GOT3 (cell line): ENCODE data around the gene PPFIBP2.

Experiments used
- DNase-seq: peaks from one replicate; lab custom pipeline; 2025; ENCODE audit warnings: mixed read lengths; lab: John Stamatoyannopoulos, UW

Gene PPFIBP2

DNA sequence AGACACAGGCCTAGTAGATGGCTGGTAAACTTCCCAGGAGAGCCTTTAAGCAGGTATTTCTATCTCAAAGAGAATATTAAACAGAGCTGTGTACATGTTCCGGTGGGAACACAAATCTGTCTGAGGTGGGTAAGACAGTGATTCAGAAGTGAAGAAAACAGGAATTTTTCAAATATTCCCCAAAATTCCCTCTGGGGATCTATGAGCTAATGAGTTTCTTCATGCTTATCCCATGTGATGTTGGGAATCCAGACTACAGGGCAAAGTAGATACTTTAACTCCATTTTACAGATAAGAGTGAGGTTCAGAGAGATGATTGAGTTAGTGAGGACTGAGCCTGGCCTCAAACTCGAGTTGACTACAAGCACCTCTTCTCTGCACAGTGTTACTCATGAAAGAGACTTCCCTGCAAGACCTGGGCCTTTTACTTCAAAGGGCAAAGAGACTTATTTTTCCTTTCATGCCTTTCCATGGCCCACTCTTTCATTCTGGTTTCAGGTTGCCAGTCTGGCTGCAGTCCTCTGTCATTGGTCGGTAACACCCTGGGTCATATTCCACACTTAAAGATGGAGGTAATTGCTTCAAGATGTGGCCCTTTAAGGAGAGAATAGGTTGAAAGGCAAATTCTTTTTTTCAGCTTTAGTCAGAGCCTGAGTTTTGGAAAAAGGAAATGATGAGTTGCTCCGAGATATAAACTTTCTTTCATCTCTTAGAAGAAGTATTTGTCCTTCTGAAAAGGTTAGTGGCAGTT is 89.4 kb downstream of the PPFIBP2 start:
- no peak for DNase-seq

DNA sequence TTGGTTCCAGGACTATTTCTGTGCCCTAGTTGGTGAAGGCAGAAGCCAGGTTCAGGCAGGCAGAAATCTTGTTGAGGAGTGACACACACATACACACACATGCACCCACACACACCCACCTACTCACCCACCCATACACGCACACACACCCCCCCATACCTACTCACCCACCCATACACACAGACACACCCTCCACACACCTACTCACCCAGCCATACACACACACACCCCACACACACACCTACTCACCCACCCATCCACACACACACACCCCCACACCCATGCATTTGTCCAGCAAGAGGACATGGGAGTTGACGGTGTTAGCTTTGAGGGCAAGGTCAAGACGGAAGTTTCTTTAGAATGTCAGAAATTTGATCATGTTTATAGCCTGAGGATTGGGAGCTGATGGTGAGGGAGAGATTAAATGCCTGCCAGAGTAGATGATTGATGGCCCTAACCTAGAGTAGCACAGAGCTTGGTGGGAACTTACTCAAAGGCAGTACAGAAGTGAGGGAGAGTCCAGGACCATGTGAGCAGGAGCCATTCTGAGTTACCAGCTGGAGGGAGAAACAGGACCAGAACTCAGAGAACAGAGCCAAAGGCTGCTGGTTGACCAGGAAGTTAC is 90.6 kb downstream of the PPFIBP2 start:
- no peak for DNase-seq

DNA sequence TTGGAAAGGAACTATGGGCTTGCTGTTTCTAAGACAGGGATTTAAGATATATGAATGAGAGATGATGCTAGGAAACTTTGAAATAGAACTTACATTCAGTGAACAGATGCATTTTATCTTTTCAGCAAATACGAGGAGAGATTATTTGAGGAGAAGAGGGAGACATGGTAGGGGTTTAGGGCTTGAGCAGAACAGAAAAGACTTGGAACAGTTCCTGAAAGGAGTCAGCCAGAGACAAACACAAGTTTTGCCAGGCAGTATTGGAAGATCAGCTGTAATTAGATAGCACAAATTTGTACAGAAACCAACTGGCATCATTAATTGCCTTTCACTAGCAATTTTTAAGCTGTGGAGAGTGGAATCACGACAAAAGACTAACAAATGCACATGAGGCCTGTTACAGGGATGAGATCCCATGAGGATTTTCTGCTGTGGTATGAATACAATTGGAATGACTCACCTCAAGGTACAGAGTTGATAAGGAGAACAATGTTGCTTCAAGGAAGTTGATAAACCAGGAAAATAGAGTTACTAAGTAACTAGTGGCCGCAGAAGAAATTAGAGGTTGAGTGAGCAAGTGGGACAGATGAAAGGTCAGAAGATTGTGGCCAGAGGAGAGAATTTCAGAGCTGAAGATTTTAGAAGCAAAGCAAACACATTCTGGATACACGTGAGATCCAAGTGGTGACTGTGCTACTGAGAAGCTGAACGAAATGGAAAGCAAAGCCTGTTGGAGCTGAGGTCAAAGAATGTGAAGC is 91.6 kb downstream of the PPFIBP2 start:
- no peak for DNase-seq

DNA sequence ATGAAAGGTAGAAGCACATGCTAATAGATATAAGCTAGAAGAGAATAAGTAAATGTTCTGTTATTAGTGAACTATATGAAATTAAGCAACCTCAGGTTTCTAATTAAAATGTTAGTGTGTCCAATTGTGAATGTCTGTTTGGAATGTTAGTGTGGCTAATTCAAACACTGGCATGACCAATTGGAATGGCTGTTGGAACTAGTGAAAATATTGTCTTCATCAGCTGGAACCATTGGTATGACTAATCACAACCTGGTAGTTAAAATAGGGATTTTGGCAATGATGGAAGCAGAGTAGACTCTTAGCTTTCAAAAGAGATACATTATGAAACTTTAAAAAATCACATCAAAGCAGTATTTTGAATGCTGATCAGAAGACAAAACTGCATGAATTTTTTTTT is 92.7 kb downstream of the PPFIBP2 start:
- DNase-seq, result no peak

DNA sequence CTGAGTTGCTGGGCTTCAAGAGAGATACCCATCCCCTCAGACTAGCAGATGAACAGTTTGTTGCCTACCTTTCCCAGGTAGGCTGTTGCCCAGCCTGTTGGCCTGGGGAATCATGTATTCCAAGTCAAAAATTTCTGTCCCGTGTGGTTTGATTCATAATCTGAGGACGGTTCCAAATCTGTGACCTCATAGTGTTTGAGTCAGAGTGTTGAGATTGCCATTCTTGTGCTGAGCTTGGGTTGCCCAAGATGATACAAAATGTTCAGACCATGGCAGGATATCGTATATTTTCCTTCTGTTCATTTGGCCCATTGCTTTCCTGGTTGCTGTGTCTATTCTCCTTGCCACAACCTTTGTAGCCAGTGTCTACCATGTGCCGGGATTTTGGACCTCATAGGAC is 95.2 kb downstream of the PPFIBP2 start:
- DNase-seq, result no peak

DNA sequence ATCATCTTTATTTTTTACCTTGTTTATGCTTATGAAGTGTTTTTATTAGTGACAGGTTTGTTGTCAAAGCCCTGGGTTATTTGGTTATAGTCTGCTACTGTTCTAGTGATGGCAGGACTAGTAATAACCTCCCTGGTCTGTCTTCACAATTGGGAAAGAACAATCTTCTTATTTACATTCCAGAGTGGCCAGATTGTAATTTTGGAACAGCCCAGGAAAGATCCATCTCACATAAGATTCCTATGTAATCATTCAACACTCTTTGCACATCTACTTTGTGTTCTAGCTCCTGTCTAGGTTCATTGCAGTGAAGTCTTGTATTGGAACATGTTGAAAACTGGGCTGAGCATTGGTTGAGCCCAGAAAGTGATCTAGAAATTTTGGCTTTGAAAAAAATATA is 95.7 kb downstream of the PPFIBP2 start:
- no peak for DNase-seq

DNA sequence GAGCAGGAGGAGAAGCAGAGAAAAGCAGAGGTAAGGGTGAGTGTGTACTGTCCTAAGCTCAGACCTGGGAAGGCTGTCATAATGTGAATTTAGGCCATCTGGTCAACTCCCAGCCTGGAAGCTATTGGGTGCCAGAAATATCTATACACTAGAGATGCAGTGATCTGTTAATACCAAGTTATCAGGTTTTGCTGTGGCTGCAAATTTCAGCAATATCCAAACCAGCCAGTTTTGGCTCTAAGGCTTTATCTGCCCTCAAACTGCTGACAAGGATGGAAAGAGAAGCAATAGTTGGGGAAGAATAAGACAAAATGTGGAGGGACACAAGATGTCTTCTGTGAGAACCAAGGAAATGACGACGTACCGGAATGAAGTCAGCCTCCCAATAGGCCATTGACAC is 96.6 kb downstream of the PPFIBP2 start:
- no peak for DNase-seq

DNA sequence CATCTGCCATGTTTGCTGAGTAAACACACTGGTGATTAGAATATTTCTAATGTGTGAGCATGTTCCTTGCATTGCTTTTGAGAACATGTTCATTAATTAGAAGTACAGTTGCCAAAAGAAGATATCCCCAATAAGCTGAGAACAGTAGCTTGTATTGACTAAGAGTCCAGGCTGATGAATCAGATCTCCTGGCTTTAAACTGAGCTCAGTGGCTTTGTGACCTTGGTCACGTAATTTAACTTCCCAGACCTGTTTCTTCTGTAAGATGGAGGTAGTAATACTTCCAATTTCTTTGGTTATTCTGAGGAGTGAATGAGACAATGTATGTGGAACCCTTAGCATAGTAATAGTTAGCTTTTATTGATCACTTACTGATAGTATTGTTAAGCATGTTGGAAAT is 97.6 kb downstream of the PPFIBP2 start:
- no peak for DNase-seq

DNA sequence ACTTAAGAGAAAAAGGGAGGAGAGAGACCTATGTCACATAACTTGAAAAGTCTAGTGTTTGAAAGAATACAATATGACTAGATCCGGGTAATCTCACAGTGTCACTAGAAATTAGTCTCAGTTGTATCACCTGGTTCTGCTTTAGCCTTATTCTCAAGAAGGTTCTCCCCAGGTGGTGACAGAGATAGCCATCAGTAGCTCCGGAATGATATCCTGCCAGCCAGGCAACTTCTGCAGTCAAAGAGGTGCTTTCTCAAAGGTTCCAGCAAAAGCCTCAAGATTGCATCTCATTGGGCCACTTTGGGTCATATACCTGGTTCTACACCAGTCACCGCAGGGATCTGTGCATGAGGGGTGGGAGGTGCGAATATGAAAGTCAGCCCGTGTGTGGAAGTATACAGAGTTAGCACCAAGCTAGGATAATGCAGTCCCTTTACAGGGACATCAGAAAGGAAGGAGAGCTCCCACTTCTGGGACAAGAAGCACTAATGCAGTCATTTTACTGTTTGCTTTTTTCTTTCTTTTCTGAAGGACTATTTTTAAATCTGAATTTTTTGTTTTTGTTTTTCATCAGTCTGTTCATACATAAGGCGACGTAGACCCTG is 98.4 kb downstream of the PPFIBP2 start:
- no peak for DNase-seq

DNA sequence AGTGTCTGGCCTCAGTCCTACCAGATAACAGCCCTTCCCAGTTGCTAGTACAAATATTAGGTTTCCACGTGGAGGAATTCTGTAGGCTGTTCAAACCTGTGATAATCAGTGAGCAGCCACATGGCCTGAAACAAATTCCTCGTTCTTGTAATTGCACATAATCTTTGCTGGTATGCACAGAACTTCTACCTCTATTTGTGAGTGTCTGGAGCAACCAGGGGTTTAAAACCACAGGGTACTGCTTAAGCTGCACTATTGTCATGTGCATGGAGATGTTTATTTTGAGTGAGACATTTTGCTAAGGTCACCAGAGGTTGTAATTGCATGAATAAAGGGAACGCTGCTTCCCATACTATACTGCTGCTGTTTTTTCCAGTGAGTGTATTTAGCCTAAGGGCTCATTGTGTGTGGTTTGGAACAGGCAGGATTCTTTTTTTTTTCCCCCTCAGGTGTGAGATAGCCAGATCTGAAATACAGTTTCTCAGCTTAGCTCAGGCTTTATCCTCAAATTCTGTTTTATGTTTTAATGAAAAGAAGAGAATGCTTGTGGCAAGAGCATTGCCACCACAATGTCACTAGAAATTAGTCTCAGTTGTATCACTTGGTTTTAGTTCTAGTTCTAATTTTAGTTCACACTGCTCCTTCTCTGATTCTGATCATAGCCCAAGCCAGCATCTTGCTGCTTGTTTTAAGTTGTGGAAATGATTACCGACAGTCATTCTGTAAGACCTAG is 99.0 kb downstream of the PPFIBP2 start:
- DNase-seq, result no peak

DNA sequence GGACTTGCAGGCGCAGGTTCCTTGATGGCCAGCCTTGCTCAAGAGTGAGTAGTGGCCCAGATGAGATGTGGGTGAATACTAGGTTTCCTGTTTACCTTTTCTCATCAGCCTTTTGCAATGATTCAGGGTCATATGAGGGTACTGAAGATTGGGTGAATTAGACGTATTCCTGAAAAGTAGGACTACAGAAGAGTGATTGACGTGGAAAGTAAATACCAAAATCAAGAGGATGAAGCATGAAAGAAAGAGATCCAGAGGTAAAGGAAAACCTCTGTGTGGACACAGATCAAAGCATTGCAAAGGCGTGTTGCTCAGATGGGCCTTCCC is 99.6 kb downstream of the PPFIBP2 start:
- no peak for DNase-seq

DNA sequence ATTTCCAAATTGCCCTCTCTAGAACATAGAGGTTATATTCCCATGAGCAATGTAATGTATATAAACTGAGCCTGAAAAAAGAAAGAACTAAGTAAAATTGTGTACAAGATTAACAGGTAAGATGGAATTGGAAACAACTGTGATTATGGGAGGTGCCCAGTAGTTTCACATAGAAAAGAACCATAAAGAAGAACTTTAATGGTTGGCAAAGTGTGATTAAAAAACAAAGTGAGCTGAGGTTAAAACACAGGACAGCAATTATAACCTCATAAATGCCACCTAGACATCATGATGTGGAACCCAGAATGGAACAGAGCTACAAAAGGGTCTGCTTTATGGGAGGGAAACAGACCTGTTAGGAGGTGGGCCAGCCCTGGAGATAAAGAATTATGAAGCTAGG is 100.9 kb downstream of the PPFIBP2 start:
- no peak for DNase-seq

DNA sequence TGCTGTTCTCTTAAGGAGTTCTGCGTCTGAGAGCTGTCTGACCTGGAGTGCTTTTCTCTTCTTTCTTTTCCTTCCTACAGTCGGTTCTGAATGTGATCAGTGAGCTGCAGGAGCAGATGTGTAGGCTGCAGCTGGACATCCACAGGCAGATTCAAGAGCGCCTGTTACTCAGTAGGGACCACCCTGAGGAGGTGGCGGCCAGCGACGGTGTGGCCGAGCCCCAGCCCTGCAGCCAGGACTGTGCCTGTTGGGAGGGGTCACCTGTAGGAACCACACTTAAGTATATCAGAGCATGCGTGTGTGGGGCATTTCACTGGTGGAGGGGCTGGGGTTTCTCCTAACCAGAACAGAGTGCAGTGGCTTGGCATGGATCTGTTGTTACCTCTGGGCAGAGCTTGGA is 103.2 kb downstream of the PPFIBP2 start:
- no peak for DNase-seq

DNA sequence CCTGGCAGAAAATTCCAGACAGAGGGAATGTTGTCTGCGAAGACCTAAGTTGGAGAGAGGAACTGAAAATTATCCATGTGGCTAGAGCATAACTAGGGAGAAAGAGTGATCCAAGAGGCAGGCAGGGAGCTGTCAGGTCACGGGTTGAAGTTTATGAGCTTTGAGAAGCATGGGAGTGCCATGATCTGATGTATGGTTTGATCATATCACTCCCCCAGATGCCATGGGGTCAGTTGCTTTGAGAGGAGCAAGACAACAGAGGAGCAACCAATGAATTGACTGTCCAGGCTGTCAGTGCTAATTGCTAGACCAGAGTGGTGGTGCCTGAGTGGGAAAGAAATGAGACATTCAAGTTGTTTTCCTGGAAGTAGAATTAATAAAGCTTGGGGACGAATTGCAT is 105.5 kb downstream of the PPFIBP2 start:
- DNase-seq, result no peak

DNA sequence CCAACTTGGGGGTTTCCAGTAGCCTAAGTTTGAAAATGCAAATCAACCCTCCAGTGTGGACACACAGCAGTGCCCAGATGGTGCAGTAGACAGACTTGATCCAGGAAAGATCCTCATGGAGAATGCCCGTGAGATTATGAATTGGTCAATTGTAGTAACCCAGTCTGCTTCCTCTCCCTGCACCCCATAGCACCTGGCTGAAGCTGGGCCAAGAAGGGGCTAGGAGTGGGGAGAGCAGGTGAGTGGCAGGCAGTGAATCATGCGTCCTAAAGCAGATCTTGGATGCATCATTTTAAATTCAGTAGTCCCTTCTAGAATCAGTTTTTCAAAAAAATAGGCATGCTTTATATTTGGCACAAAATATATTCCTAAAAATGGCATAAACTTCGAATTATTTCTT is 107.3 kb downstream of the PPFIBP2 start:
- no peak for DNase-seq

DNA sequence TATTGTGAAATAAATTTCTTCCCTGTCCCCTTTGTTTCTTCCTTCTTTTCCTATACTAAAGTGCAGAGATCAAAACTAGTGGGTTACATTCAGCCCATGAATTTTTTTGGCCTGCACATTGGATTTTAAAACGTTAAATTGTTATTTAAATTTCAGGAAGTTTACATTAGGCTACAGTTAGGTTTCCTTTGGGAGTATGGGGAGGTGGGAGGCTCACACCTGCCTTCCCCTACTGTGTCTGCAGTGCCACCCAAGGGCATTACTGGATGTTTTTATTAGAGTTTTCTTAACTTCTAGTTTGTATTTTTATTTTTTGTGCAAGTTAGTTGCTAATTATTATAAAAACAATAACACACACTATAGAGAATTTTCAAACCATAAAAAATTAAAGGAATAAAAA is 107.8 kb downstream of the PPFIBP2 start:
- DNase-seq, result no peak

DNA sequence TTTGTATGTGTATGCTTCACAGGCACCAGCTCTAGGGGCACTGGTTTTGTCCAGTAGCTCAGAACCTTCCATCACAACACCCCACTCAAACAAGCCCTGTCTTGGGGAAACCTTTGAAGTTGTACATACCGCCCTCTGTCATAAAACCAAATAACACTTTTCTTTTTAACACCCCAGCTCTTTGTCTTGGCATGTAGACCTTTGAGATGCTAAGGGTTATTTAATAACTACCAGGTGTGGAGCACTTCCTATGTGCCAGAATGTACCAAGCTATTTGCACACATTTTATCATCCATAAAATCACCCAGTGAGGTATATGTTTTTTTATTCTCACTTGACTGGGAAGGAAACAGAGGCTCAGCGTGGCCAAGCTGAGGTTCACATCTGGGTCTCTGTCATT is 108.9 kb downstream of the PPFIBP2 start:
- DNase-seq, result no peak

DNA sequence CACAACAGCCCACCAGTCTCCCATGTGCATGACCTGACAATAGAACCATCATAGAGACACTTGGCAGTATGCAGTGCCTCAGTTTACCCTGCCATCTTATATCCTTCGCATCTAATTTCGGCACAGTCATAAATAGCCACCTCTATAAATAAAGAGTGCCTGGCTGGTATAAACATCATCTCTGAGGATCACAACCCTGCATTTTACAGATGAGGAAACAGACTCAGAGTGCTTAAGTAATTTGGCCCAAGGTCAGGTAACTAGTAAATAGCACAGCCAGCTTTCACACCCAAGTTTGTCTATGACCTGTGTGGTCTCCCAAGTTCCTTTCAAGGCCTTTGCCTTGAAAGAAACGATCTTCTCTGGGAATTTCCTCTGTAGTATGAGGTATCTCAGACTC is 114.9 kb downstream of the PPFIBP2 start:
- no peak for DNase-seq

DNA sequence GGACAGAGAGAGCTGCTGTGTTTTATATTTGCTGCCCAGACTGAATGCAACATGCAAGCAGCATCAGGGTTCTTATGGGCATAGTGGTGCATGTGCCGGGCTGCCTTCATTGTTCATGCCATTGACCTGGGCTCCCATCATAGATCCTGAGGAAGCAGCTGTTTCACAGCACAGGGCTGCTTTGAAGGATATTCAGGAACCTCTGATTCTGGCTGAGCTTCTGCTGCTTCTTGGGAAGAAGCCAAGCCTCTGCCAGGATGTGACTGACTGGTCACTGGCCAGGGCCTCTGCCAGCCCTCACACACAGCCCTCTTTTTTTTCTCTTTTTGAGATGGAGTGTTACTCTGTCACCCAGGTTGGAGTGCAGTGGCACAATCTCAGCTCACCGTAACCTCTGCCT is 116.2 kb downstream of the PPFIBP2 start:
- DNase-seq, result no peak

DNA sequence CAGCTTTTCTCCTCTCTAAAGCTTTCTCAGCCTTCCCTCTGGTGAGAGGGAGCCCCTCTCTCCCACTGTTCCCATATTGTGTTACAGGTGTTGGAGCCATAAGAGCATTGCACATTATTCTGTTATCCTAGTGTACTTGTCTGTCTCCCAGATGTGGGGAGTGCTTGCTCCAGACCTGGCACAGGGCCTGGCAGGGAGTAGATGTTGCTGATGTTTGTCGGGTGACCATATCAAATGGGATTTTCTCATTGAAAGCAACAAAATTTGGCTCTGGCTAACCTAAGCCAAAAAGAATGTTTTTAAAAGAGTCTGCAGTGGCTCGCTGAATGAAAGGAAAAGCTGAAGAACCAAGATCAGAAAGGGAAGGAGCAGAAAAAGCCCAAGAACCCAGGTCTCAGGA is 118.4 kb downstream of the PPFIBP2 start:
- DNase-seq, result no peak

DNA sequence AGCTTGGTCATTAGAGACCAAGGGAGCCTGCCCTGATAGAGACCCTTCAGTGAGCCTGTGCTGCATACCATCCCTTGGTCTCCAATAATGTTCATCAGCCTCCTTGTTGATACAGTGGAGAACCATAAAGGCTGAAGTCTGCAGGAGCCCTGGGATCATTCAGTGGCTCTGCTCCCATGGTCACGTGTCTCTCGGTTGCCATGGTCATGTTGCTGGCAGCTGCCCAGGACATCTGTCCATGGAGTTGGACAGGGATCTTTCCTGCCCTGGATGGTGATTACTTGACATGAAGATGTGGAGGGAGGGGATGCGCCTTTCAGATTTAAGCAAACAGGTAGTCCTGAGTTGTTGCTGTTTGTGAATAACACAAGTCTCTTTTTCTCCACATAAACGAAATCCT is 121.3 kb downstream of the PPFIBP2 start:
- no peak for DNase-seq

DNA sequence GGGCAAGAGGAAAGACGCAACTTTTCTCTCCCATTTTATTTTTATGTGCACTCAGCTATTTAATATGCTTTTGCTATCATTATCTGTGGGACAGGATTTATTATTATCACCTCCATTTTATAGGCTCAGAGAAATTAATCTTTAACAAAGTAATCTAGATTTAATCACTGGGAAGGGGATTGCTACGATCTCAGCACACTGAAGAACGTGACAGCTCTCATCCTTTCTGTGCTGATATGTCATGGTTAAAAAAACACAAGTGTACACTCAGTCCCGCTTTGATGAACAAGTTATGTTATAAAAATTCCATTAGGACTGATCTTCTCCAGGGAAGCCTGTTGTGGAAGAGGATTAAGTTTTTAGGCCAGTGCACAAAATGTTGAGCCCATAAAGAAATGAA is 121.9 kb downstream of the PPFIBP2 start:
- no peak for DNase-seq
